Vagina (tissue), 2 donors: ENCODE data around the gene KRTAP12-3.
"Not testable (repeated sequence)": the region's sequence is repeated elsewhere in the genome, so short reads cannot be mapped to it uniquely, and the experiment has no call there.

Experiments used
- POLR2AphosphoS5 ChIP-seq, 2 donors: sonication (generic); formaldehyde crosslinking; IDR thresholded peaks; one replicate each; pipeline ENCODE4 v1.9.0; 2017; ENCODE audit warnings: antibody characterized with exemption in 2 of 2, mild to moderate bottlenecking in 2 of 2, low read depth in 1 of 2; ENCODE audit not compliant: insufficient read depth in 1 of 2
- TF ChIP-seq, protein P1 (sequence below), 3 experiments: fragments of 450-650 bp in 2 of 3; fragments of 200-600 bp in 1 of 3; sonication (generic) in 1 of 3; IDR thresholded peaks; one replicate each; pipeline ENCODE4 v1.5.1; 2017 to 2019; ENCODE audit warnings: antibody characterized with exemption in 3 of 3, mild to moderate bottlenecking in 2 of 3, moderate library complexity in 2 of 3

- not testable (repeated sequence) for TF ChIP-seq POLR2AphosphoS5 (IDR thresholded peaks at IDR 0.05; ENCODE audit: insufficient read depth in 1 of 2, low read depth in 1 of 2)
- TF ChIP-seq, protein P1, sequence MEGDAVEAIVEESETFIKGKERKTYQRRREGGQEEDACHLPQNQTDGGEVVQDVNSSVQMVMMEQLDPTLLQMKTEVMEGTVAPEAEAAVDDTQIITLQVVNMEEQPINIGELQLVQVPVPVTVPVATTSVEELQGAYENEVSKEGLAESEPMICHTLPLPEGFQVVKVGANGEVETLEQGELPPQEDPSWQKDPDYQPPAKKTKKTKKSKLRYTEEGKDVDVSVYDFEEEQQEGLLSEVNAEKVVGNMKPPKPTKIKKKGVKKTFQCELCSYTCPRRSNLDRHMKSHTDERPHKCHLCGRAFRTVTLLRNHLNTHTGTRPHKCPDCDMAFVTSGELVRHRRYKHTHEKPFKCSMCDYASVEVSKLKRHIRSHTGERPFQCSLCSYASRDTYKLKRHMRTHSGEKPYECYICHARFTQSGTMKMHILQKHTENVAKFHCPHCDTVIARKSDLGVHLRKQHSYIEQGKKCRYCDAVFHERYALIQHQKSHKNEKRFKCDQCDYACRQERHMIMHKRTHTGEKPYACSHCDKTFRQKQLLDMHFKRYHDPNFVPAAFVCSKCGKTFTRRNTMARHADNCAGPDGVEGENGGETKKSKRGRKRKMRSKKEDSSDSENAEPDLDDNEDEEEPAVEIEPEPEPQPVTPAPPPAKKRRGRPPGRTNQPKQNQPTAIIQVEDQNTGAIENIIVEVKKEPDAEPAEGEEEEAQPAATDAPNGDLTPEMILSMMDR (IDR thresholded peaks at IDR 0.05), result not testable (repeated sequence)
These were observed 11.1 kb upstream of the KRTAP12-3 start, which contains the start of gene KRTAP10-11 for GRCh38 chr21:44646366-44647221.
